Stimulated activated CD8-positive, alpha-beta memory T cell treated with anti-CD3 and anti-CD28 coated beads, Interleukin-4, amount 100 ng/mL, for 48 hours (primary cell): Measurements from ENCODE around the gene MYO1E.
"Not testable (repeated sequence)": the region's sequence is repeated elsewhere in the genome, so short reads cannot be mapped to it uniquely, and the experiment has no call there.

ENCODE experiments used
- DNase-seq: peaks from one replicate; pipeline ENCODE4 v3.0.0-alpha.2; 2020

MYO1E gene

DNA sequence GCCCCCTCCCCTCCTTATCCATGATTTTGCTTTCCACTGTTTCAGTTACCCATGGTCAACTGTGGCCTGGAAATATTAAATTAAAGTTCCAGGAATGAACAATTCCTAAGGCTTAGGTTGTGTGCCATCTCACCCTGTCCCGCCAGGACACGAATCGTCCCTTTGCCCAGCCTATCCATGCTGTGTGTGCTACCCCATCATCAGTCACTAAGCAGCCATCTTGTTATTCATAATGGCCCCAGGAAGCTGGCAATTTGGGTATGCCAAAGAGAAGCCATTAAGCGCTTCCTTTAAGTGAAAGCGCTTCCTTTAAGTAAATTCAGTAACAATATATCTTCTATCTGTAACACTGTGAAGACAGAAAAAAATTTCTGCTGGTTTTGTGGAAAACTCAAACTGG, 215.3 kb downstream of the MYO1E start:
- DNase-seq, result no peak

DNA sequence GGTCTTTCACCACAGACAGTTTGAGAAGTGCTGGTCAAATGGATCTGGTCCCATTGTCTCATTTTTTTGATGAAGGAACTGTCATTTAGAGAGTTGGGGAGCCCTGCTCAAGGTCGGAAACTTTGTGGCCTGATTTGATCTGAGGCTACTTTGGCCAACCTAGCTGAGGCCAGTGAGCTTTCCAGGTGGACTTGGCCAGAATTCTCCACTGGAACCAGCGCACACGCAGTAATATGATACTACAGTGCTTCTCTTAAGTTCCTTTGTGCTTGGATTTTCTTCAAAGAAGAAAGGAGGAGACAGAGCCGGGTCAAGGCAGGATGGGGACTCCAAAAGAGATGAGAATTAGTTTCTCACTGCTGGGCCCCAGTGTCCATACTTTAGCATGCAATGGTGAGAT, 217.2 kb downstream of the MYO1E start:
- no peak for DNase-seq

DNA sequence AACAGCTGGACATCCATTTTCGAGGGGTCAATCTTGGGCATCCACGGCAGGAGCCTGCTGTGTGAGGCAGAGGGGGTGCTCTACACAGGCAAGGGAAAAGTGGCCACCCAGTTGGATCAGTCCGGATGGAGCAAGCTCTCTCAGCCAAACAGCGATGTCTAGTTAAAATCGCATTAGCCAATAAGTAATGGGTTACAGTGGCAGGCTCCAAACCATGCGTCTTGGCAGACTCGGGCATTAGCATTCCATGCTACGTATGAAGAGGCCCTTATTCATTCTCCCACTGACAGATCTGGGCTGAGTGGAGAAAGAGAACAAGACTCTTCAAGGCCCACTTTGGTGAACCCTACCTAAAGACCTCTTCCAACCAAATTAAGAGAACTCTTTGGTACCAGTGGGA, 218.4 kb downstream of the MYO1E start:
- no peak for DNase-seq

DNA sequence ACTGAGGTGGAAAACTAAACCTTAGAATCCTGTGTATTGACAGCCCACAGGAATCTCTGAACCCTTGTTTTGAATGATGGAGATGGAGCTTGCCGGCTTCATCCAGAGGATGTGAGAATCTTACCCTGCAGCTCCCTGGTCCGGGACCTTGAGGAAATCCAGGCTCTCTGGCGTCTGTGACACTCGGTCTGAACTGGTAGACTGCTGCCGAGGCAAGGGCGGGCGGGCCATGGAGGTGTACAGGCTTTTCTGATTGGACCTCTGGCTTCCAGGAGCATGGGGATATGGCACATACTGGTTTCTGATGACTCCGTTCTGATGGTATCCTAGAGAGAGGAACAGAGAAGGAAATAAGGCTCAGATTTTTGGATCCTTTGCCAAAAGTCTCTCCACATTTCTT, 219.2 kb downstream of the MYO1E start:
- DNase-seq, result no peak

DNA sequence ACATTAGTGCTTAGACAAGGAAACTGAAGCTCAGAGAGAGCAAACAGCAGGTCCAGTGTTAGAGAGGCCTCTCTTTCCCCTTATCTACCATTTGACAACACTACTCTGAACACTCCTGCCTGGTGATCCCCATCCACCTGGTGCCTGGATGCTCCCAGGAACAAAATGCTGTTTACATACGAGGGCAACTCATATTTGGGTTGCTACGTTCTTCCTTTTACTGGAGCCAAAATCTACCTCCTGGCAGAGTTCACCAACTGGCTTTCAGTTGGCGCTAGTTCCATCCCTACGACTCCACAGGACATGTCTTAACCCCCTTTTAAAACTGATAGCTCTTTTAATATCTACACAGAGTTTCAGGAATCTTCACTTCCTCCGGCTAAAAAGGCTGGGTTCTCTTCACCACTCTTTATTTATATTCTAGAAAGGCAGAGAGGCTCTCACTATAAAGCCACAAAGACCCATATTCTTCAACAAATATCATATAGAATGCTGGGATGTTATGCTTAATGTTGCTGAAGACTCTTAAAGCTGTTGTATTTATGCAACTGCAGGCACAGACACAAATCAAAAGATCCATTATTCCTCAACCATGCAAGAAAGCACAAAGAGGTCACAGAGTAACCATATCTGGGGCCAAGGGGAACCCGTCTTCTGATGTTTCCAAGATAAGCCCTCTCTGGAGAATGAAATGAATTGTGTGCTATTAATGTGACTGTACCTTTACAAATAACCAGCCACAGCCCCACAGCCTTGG, 219.8 kb downstream of the MYO1E start:
- no peak for DNase-seq

DNA sequence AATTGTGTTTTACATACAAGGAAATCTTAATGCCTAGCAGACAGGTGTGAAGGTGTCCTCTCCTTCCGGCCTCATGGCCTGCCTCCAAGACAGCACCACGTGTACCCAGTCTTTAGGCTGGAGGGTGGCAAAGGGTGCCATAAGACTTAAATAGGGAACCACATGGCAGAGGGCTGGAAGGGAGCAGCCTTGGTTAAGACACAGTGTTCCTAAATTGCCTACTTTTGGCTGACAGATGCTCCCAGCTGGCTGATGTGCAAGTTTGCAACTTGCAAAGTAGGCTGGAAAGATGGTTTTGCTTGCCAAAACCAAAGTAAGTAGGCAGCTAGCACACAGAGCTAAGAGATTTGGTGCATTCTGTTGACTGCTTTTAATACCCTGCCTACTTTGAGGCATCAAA, 222.5 kb downstream of the MYO1E start:
- DNase-seq, result no peak

DNA sequence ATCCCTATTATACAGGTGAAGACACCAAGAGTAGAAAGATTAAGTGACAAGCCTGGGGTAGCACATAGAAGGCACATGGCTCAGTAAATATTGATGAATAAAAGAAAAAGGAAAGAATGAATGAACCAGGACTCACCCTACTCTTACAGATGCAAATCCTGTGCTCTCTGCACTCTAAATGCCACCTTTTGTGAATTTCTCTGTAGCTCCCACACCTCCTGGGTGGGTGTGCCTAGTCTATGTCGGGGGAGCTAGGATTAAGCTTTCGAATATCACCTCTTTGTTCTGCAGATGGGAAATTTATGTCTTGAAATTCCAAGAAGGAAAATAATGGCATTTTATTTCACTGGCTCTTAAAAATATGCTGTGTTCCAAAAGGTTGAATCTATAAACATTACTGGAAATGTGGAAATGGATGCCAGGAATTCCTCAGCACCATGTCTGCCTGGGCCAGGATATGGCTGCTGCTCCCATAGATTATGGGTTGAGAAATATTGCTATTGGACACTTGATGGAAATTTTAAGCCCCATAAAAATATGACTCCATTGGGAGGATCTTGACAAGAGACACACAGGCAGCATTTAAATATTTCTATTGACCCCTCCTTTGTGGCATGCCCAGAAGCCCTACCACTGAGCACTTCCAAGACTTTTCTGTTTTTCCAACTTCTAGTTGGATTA, 224.4 kb downstream of the MYO1E start:
- DNase-seq, result no peak

DNA sequence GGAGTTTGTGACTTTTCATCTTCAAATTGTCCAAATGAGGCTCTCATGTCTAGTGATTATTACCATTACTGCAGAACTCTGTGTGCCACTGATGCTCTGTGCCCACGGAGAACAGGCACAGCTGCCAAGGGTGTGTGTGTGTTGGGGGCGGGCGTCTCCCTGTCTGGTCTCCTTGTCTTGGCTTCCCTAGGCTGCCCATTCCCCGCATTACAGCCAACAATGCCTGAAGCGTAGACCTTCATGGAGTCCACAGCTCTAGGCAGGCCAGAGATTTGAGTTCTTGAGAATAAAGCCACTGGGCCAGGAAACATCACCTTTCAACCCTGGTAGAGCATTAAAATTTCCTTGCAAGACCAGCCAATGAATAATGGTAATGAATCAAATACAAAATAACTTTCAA, 225.0 kb downstream of the MYO1E start:
- no peak for DNase-seq

DNA sequence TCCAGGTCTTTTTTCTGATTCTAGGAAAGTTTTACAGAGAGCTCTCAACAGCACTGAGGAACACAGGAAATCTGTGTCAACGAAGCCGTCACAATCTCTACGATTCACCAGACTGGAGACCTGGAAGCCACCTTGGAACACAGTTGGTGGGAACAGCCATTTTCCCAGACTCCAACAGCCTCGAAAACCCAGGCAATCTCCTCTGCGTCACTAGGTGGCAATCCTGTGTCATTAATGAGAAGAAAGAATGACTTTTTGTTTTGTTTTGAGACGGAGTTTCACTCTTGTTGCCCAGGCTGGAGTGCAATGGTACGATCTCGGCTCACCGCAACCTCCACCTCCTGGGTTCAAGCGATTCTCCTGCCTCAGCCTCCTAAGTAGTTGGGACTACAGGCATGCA, 228.1 kb downstream of the MYO1E start:
- not testable (repeated sequence) for DNase-seq

DNA sequence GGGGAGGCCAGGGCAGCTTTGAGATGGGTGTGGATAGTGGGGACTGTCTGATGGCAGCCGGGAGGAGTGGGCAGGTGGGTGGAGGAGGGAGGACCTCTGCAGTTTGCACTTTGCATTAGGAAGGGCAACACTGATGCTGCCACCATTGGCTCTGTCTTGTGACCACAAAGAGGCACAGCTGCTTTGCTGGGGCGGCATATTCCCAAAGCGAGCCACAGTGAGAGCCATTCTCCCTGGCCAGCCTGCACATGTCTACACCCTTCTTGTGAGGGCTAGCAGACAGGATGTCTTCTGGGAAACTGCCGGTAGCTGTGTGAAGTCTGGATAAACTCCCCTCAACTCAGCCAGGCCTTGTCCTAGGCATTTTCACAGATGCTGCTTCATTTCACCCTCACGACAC, 229.4 kb downstream of the MYO1E start:
- no peak for DNase-seq

DNA sequence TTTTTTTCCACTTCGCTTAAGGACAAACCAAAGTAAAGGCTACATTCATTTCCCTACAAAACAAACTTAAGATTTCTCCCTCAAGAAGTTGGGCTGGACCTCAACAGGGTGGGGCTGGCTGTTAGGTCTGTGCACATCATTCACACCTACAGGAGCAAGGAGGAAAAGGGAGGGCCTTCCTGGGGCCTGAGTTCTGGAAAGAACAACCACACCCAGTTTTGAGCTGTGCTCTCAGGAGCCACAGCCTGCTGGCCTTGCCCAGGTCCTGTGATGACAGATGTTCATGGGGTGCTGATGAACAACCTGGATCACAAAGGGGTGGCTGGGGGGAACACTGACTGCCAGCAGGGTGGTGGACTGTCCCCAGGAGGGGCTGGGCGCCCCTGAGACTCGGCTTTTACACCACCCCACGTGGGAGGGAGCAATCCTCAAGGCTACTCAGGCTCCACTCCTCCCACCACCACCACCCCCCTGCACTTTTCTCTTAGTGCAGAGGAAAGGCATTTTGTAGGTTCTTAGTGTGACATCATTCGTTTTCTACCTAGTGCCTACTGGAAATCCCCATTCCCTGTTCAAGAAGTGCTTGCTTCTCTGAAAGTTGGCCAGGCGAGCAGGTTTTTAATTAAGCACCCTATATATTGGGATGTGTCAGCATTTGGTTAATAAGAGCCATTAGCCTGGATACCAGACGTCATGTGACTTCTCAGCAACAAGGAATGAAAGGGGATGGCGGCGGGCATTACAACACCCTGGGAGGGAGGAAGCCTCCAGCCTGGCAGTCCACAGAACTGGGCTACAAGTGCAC, 232.0 kb downstream of the MYO1E start:
- DNase-seq, result no peak

DNA sequence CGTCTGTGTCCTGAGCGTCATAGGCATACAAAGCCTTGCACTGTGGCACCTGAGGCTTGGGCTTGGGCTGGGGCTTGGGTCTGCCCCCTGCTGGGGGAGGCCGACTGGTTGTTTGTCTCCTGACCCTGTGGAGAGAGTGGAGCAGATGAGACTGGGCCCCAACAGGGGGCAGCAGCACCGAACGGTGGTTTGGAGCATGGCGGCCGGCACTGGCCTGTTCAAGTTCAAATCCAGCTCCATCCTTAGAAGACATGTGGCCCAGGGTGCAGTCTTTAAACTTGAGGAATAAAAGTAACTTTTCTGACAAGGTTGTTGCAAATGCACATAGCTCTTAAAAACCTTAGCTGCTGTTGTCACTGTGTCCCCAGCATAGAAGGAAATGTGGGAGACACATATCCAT, 234.4 kb downstream of the MYO1E start:
- DNase-seq, result peak; percentile 63

DNA sequence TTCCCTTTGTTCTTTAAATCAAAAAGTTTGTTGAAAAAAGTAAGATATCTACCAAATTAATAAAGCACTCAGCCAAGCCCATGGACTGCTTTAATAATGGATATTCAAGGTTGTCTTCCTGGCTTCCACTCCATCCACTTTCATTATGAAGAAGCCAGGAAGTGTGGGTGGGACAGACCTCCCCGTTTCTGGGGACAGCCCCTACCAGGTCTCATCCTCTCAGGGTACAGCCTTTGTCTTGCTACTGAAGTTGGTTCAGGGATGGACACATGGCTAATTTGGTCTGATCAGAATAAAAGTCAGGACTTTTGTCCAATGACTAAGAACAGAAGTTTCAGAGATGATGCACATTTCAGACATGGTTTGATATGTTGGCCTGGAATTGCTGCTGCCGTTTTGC, 235.1 kb downstream of the MYO1E start:
- DNase-seq, result no peak

DNA sequence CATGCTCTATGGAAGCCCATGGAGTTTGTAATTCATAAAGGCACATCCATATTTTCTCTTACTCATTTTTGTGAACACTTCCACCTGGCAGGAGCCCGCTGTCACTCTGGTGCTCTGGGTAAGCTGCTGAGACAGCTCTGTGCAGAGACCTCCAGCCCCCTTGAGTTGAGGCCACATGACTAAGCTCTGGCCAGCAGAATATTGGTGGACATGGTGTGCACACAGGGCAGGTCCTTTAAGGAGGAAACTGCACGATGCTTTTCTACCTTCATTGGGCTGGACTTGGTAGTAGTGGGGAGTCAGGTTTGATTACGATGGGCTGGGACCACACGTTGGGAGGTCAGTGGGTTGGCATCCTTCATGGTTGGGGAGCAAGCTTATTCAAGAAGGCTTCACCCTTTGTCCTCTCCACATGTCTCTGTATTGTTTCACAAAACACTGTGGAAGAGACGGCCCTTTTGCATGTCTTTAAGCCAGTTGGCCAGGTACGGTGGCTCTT, 238.7 kb downstream of the MYO1E start:
- DNase-seq, result no peak

DNA sequence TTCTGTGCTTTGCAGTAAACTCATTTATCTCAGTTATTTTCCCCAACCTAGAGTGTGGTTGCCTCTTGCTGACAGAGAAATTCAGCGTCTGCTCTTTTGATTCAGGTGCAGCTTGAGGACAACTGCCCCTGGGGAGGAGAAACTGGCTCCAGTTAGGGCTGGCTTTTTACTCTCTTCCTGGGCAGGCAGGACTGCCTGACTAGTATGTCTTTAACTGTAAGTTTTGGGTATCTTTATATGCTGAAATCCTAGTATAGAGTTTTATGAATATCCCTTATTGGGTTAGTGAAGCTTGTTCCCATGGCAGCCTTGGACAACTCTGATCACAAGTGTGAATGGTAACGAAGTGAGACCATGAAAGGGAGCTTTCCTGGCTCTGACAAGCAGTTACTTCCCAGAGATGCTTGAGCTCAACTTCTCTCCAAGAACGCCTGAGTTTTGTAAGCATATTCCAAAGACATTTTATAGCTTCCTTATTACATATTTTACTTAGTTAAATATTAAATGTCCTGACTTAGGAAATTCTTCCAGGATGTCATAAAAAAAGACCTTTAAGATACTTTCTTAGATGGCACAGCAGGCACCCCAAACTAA, 240.6 kb downstream of the MYO1E start:
- DNase-seq, result no peak

DNA sequence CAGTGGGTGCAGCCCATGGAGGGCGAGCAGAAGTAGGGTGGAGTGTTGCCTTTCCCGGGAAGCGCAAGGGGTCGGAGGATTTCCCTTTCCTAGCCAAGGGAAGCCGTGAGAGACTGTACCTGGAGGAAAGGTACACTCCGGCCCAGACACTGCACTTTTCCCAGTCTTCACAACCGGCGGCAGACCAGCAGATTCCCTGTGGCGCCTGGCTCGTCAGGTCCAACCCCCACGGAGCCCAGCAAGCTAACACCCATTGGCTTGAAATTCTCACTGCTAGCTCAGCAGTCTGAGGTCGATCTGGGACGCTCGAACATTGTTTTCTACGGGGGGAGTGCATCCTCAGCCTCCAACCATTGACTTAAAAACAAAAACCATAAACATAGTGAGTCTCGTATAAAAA, 241.2 kb downstream of the MYO1E start:
- DNase-seq, result no peak

DNA sequence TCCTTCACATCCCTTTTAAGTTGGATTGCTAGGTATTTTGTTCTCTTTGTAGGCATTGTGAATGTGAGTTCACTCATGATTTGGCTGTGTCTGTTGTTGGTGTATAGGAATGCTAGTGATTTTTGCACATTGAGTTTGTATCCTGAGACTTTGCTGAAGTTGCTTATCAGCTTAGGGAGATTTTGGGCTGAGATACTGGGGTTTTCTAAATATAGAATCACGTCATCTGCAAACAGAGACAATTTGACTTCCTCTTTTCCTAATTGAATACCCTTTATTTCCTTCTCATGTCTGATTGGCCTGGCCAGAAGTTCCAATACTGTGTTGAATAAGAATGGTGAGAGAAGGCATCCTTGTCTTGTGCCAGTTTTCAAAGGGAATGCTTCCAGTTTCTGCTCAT, 245.4 kb downstream of the MYO1E start:
- not testable (repeated sequence) for DNase-seq

DNA sequence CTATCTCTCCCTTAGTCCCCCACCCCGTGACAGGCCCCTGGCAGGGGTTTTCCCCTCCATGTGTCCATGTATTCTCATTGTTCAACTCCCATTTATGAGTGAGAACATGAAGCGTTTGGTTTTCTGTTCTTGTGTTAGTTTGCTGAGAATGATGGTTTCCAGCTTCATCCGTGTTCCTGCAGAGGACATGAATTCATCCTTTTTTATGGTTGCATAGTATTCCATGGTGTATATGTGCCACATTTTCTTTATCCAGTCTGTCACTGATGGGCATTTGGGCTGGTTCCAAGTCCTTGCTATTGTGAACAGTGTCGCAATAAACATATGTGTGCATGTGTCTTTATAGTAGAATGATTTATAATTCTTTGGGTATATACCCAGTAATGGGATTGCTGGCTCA, 247.0 kb downstream of the MYO1E start:
- not testable (repeated sequence) for DNase-seq

DNA sequence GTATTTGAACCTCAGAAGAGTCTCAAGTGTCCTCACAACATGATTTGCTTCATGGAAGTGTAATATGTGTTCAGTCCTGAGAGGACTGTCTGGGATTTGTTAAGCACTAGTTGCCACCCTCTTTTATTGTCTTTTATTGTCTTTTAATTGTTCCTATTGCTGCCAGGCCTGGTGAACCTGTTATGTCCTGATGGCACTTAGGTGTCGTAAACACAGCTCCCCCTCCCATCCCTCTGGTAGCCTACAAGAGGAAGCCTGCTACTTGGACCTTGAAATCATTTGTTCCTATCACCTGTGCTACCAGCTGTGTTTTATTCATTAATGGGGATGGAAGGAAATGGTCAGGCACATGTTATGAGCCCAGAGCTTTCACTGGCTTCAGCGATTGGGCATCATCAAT, 248.4 kb downstream of the MYO1E start:
- no peak for DNase-seq

DNA sequence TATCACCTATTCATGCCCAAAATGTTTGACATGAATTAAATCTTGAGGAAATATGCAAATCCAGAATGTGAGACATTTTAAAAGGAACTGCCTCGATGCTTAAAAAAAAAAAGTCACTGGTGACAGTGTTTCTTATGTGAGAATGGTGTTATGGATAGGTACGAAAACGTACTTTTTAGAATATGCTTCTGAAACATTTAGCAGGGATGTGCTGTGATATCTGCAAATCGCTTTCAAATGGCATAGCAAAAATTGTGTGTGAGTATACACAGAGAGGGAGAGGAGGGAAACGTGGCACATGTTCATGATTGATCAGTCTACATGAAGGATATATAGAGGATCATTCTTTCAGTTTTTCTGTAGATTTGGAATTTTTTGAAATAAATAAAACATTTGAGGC, 251.7 kb downstream of the MYO1E start:
- DNase-seq, result no peak

DNA sequence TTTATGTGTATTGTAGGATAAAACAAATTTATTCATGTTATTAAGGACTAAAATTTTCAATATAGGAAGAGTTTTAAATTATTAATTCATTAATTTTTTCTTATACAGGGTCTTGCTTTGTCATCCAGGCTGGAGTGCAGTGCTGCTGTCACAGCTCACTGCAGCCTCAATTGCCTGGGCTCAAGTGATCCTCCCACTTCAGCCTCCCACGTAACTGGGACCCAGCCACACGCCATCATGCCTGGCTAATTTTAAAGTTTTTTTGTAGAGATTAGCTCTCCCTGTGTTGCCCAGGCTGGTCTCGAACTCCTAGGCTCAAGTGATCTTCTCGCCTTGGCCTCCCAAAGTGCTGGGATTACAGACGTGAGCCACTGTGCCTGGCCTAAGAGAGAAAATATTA, 253.0 kb downstream of the MYO1E start:
- DNase-seq, result no peak

DNA sequence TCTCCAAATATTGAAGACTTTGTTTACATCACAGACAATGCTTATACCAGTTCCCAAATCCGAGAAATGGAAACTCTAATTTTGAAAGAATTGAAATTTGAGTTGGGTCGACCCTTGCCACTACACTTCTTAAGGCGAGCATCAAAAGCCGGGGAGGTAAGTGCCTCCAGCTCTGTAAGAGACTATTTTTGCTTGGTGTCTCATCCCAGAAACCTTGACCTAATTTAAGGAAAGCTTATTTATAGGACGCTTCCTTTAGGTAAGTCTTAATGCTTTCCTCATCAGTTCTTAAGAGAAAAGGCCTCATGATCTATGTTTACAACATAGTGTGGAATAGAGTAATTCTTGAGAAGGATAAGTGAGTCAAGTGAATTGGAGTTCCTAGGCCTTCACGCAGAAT, 255.9 kb downstream of the MYO1E start:
- DNase-seq, result no peak

DNA sequence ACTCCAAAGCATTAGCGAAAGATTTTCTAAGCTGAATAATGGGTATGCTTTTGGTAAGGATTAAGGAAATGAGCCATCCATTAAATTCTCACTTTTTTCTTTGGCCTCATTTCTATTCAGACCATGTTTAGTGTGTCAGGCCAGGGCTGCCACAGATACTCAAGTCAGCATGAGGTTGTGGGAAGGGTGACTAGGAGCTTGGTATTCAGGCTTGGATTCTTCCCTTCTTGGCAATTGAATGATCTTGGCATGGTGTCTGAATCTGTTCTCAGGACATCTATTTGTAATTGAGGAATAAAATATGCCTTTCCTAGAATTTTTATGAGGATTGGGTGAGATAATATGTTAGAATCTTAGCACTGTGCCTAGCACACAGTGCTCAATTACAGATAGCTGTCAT, 256.5 kb downstream of the MYO1E start:
- DNase-seq, result no peak
